Activated CD4-positive, alpha-beta memory T cell treated with anti-CD3 and anti-CD28 coated beads for 36 hours (primary cell): ENCODE measurements around the gene STMN3. TPM values are rescaled to one million over a fixed set of nuclear protein-coding genes. Genes with fewer than 3 reads are reported as not detected.
"Not testable (repeated sequence)": the region's sequence is repeated elsewhere in the genome, so short reads cannot be mapped to it uniquely, and the experiment has no call there.

ENCODE experiments used
- CTCF ChIA-PET: fragments of 350-600 bp; sonication (Branson Sonifier 250); formaldehyde crosslinking; loops from one replicate; lab custom pipeline; 2021; ENCODE audit warnings: antibody characterized with exemption, inconsistent platforms; lab: Charles Lee
- POLR2A ChIA-PET: fragments of 350-600 bp; sonication (Branson Sonifier 250); formaldehyde crosslinking; loops from one replicate; lab custom pipeline; 2021; ENCODE audit warnings: antibody characterized with exemption; lab: Charles Lee
- DNase-seq: peaks from one replicate; pipeline ENCODE4 v3.0.0-alpha.2; 2020
- H3K27ac Mint-ChIP-seq: one replicate; pipeline ENCODE4 v1.8.0; 2021; ENCODE audit warnings: mixed read lengths
- H3K27me3 Mint-ChIP-seq: one replicate; pipeline ENCODE4 v1.8.0; 2021; ENCODE audit warnings: mixed read lengths
- H3K36me3 Mint-ChIP-seq: one replicate; pipeline ENCODE4 v1.8.0; 2021; ENCODE audit warnings: mixed read lengths
- H3K4me1 Mint-ChIP-seq: one replicate; pipeline ENCODE4 v1.8.0; 2021; ENCODE audit warnings: low read depth, mixed read lengths
- H3K4me3 Mint-ChIP-seq: one replicate; pipeline ENCODE4 v1.8.0; 2021; ENCODE audit warnings: mild to moderate bottlenecking, mixed read lengths
- H3K9me3 Mint-ChIP-seq: one replicate; pipeline ENCODE4 v1.8.0; 2021; ENCODE audit warnings: mixed read lengths
- intact Hi-C: fragments of 100-400 bp; cut with micrococcal nuclease; formaldehyde crosslinking; loops from one replicate; pipeline ENCODE4 v1.15.1; 2023
- total RNA-seq, 2 experiments: library from RNA; stranded (reverse); gene quantifications; one replicate each; pipeline ENCODE4 v1.2.3, GENCODE V29; 2021

STMN3 gene
- total RNA-seq, 2 experiments from 2014 or later: 17.3 to 18.0 TPM

GRCh38 chr20:63636752-63637628, 16.2 kb downstream of the STMN3 start:
- Mint-ChIP-seq H3K27ac (peak overlapping the region; percentile 80), H3K4me3 (peak overlapping the region; percentile 20), H3K9me3 (no peaks in the 10 kb centered on the region), H3K27me3 (no peaks in the 10 kb centered on the region), H3K36me3 (peaks cover 2% of the 10 kb centered on the region), H3K4me1 (peaks cover 49% of the 10 kb centered on the region)
- DNase-seq: peak; percentile 48
- intact Hi-C loops: loop anchor here (5.0 to 10.0 kb wide), 4 partner anchors 60 to 338 kb away; partner anchors contain the start of genes LIME1, PTK6, SAMD10 and SLC2A4RG
- ChIA-PET POLR2A (interaction anchor here (1.0 to 1.3 kb wide), 2 partner anchors 9 to 99 kb away, joined by 3 to 4 read pairs; partner anchors contain the start of gene PTK6), CTCF (interaction anchor here (1.6 kb wide), 1 partner anchor 69 kb away, joined by 3 read pairs; no protein-coding TSS in a partner anchor)

GRCh38 chr20:63635431-63636141, 17.6 kb downstream of the STMN3 start:
- DNase-seq: peak; percentile 90
- H3K4me1 Mint-ChIP-seq: peaks cover 55% of the 10 kb centered on the region
- peak overlapping the region; percentile 93 for H3K27ac Mint-ChIP-seq
- intact Hi-C loops: loop anchor here (2.0 to 10.0 kb wide), 5 partner anchors 62 to 339 kb away; partner anchors contain the start of genes LIME1, PTK6, SAMD10 and SLC2A4RG
- peak overlapping the region; percentile 60 for H3K4me3 Mint-ChIP-seq
- H3K9me3 Mint-ChIP-seq: no peaks in the 10 kb centered on the region
- ChIA-PET CTCF (interaction anchor here (0.6 to 1.6 kb wide), 3 partner anchors 68 to 448 kb away, joined by 3 read pairs; partner anchors contain the start of gene PTK6), POLR2A (interaction anchor here (0.8 to 1.3 kb wide), 2 partner anchors 8 to 9 kb away, joined by 3 to 4 read pairs; partner anchors contain the start of gene GMEB2)
- peaks cover 2% of the 10 kb centered on the region for H3K36me3 Mint-ChIP-seq
- H3K27me3 Mint-ChIP-seq: no peaks in the 10 kb centered on the region

DNA sequence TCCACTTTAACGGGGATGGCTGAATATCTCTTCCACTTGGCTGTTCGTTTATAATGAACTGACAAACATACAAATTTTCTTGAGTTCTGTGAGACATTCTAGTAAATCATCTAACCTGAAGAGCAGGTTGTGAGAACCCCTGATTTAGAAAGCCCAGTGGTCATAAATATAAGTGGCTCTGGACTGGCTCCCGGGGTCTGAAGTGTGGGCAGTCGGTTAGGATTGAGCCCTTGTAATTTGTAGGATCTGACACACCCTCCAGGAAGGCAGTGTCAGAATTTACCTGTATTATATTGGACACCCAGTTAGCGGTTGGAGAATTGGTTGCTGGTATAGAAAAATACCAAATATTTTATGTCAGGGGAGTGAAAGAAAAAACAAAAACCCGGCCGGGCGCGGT, 19.5 kb downstream of the STMN3 start:
- H3K4me1 Mint-ChIP-seq: peaks cover 52% of the 10 kb centered on the region
- CTCF ChIA-PET: no interaction called here
- H3K9me3 Mint-ChIP-seq: no peaks in the 10 kb centered on the region
- no peak for DNase-seq
- peaks cover 11% of the 10 kb centered on the region for H3K36me3 Mint-ChIP-seq
- peak overlapping the region; percentile 49 for H3K27ac Mint-ChIP-seq
- intact Hi-C loops: loop anchor here (2.0 to 10.0 kb wide), 2 partner anchors 81 to 341 kb away; partner anchors contain the start of gene SAMD10
- POLR2A ChIA-PET: no interaction called here
- no peaks in the 10 kb centered on the region for H3K27me3 Mint-ChIP-seq
- H3K4me3 Mint-ChIP-seq: no peak overlapping the region

GRCh38 chr20:63631426-63631825, 21.8 kb downstream of the STMN3 start:
- not testable (repeated sequence) for H3K27me3 Mint-ChIP-seq, H3K9me3 Mint-ChIP-seq, DNase-seq, H3K4me3 Mint-ChIP-seq
- peak overlapping the region; percentile 13 for H3K27ac Mint-ChIP-seq
- CTCF ChIA-PET: interaction anchor here (1.9 to 2.3 kb wide), 2 partner anchors 10 to 94 kb away, joined by 6 read pairs; partner anchors contain the start of gene PTK6
- POLR2A ChIA-PET: interaction anchor here (1.2 to 2.9 kb wide), 2 partner anchors 11 to 111 kb away, joined by 3 to 9 read pairs; partner anchors contain the start of gene PPDPF
- H3K4me1 Mint-ChIP-seq: peaks cover 45% of the 10 kb centered on the region
- intact Hi-C loops: loop anchor here (10.0 kb wide), 1 partner anchor 343 kb away; the partner anchor contains the start of gene SAMD10
- H3K36me3 Mint-ChIP-seq: peaks cover 16% of the 10 kb centered on the region

DNA sequence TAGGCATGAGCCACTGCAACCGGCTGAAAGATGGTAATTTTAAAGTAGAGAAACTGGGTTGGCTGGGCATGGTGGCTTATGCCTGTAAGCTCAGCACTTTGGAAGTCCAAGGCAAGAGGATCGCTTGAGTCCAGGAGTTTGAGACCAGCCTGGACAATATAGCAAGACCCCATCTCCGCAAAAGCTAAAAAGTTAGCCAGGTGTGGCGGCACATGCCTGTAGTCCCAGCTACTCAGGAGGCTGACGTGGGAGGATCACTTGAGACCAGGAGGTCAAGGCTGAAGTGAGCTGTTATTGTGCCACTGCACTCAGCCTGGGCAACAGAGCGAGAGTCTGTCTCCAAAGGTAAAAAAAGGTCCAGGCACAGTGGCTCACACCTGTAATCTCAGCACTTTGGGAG, 22.3 kb downstream of the STMN3 start:
- POLR2A ChIA-PET: interaction anchor here (1.2 to 2.9 kb wide), 2 partner anchors 11 to 110 kb away, joined by 3 to 9 read pairs; partner anchors contain the start of gene PPDPF
- intact Hi-C loops: loop anchor here (10.0 kb wide), 1 partner anchor 344 kb away; the partner anchor contains the start of gene SAMD10
- CTCF ChIA-PET: interaction anchor here (1.9 kb wide), 1 partner anchor 10 kb away, joined by 6 read pairs; no protein-coding TSS in a partner anchor

DNA sequence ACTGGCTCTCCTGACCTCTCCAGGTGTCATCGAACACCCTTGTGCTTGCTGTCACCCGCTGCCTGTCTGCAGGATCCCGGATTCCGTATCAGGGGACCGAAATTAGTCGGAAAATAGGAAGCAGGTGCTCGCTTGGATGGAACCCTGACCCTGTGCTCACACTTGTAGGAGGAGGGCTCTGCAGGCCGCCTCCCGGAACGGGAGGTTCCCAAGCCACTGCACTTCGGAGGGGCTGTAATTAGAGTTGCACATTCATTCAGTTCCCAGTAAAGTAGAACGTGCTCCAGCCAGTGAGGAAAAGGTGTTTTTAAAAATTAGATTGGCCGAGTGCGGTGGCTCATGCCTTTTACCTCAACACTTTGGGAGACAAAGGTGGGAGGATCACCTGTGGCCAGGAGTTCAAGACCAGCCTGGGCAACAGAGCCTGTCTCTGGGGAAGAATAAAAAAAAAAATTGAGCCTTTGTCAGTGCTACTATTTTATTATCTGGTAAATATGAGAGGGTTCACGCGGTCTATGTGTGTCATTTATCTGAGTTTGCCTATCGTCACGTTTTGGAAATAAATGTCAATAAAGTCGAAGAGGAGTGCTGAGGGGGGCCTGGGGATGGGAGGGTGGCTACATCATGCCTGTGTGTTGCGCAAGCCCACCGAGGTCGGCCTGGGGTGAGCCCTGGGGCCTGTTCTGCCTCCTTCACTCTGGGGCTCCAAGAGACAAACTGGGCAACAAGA, 24.8 kb downstream of the STMN3 start:
- Mint-ChIP-seq H3K27me3 (no peaks in the 10 kb centered on the region), H3K36me3 (peaks cover 20% of the 10 kb centered on the region), H3K4me3 (peak overlapping the region; percentile 98), H3K27ac (peak overlapping the region; percentile 97), H3K9me3 (no peaks in the 10 kb centered on the region), H3K4me1 (peaks cover 39% of the 10 kb centered on the region)
- DNase-seq: peak; percentile 85
- intact Hi-C loops: no loop called here
- ChIA-PET CTCF (interaction anchor here (0.8 to 2.8 kb wide), 4 partner anchors 12 to 352 kb away, joined by 3 to 18 read pairs (median 4); partner anchors contain the start of genes PRPF6 and PTK6), POLR2A (interaction anchor here (0.5 to 2.2 kb wide), 6 partner anchors 8 to 451 kb away, joined by 3 to 17 read pairs (median 4); partner anchors contain the start of genes RGS19 and RTEL1)

More for the DNA sequence above, 22.3 kb downstream of the STMN3 start:
- not testable (repeated sequence) for H3K4me3 Mint-ChIP-seq, H3K27me3 Mint-ChIP-seq, H3K9me3 Mint-ChIP-seq, DNase-seq
- Mint-ChIP-seq H3K36me3 (peaks cover 16% of the 10 kb centered on the region), H3K27ac (peak overlapping the region; percentile 23), H3K4me1 (peaks cover 45% of the 10 kb centered on the region)

GRCh38 chr20:63627751-63628245, 25.4 kb downstream of the STMN3 start:
- no peaks in the 10 kb centered on the region for H3K27me3 Mint-ChIP-seq
- H3K4me1 Mint-ChIP-seq: peaks cover 36% of the 10 kb centered on the region
- no peak for DNase-seq
- ChIA-PET POLR2A (interaction anchor here (0.6 to 3.4 kb wide), 10 partner anchors 8 to 107 kb away, joined by 3 to 30 read pairs (median 4); partner anchors contain the start of genes ARFRP1, PPDPF, RTEL1 and ZGPAT), CTCF (interaction anchor here (0.8 to 2.8 kb wide), 5 partner anchors 12 to 353 kb away, joined by 3 to 18 read pairs (median 4); partner anchors contain the start of genes PRPF6, PTK6 and RTEL1)
- intact Hi-C loops: loop anchor here (1.0 kb wide), 1 partner anchor 12 kb away; no protein-coding TSS in a partner anchor
- H3K4me3 Mint-ChIP-seq: peak overlapping the region; percentile 98
- H3K27ac Mint-ChIP-seq: peak overlapping the region; percentile 97
- H3K9me3 Mint-ChIP-seq: no peaks in the 10 kb centered on the region
- peaks cover 20% of the 10 kb centered on the region for H3K36me3 Mint-ChIP-seq

GRCh38 chr20:63627129-63627750, 26.0 kb downstream of the STMN3 start:
- Mint-ChIP-seq H3K9me3 (no peaks in the 10 kb centered on the region), H3K4me3 (peak overlapping the region; percentile 98), H3K4me1 (peaks cover 36% of the 10 kb centered on the region), H3K27me3 (no peaks in the 10 kb centered on the region), H3K27ac (peak overlapping the region; percentile 97), H3K36me3 (peaks cover 20% of the 10 kb centered on the region)
- DNase-seq: peak; percentile 96
- ChIA-PET POLR2A (interaction anchor here (0.6 to 3.4 kb wide), 13 partner anchors 8 to 267 kb away, joined by 3 to 30 read pairs (median 4); partner anchors contain the start of genes ARFRP1, PPDPF, RTEL1 and ZGPAT), CTCF (interaction anchor here (1.0 to 2.8 kb wide), 4 partner anchors 15 to 354 kb away, joined by 3 to 18 read pairs (median 4); partner anchors contain the start of genes PRPF6 and RTEL1)
- intact Hi-C loops: loop anchor here (1.0 kb wide), 1 partner anchor 12 kb away; no protein-coding TSS in a partner anchor

- ChIA-PET POLR2A (interaction anchor here (0.6 to 3.4 kb wide), 8 partner anchors 9 to 105 kb away, joined by 3 to 30 read pairs (median 6); partner anchors contain the start of genes PPDPF and RTEL1), CTCF (interaction anchor here (1.0 to 2.8 kb wide), 4 partner anchors 16 to 354 kb away, joined by 3 to 18 read pairs (median 4); partner anchors contain the start of genes PRPF6 and RTEL1)
- DNase-seq: peak; percentile 79
- H3K27me3 Mint-ChIP-seq: no peaks in the 10 kb centered on the region
- peak within 1 kb of the TSS; percentile 98 for H3K4me3 Mint-ChIP-seq
- H3K4me1 Mint-ChIP-seq: peaks cover 38% of the 10 kb centered on the region
- peak within 1 kb of the TSS; percentile 97 for H3K27ac Mint-ChIP-seq
- no peaks in the 10 kb centered on the region for H3K9me3 Mint-ChIP-seq
- peaks cover 20% of the 10 kb centered on the region for H3K36me3 Mint-ChIP-seq
- intact Hi-C loops: loop anchor here (1.0 kb wide), 1 partner anchor 13 kb away; no protein-coding TSS in a partner anchor
These were observed 26.6 kb downstream of the STMN3 start, which contains the start of gene GMEB2 for GRCh38 chr20:63626424-63627128. Gene GMEB2, minus strand, starts transcription at chr20:63627101. Its CDS starts 7,704 bp downstream, at chr20:63619397.
